Amniotic epithelial cell (primary cell): ENCODE results near the gene IL31.

Experiments used
- DNase-seq: peaks from one replicate; pipeline ENCODE4 v3.0.0-alpha.2; 2010; ENCODE audit warnings: low read depth

IL31 gene

GRCh38 chr12:122192441-122192840 lies 18.4 kb upstream of the IL31 start:
- DNase-seq, result no peak

GRCh38 chr12:122190842-122191668 lies 17.0 kb upstream of the IL31 start:
- DNase-seq, result peak; percentile 51

- no peak for DNase-seq
Observed at GRCh38 chr12:122189626-122190475, 15.8 kb upstream of the IL31 start.

- DNase-seq, result no peak
Observed at GRCh38 chr12:122187466-122187865, 13.4 kb upstream of the IL31 start.

GRCh38 chr12:122185494-122186082 lies 11.6 kb upstream of the IL31 start:
- no peak for DNase-seq

- DNase-seq, result no peak
Observed at GRCh38 chr12:122185079-122185478, 11.1 kb upstream of the IL31 start.

- no peak for DNase-seq
Observed at GRCh38 chr12:122184517-122184916, 10.5 kb upstream of the IL31 start.

GRCh38 chr12:122183588-122183940 lies 9.5 kb upstream of the IL31 start:
- no peak for DNase-seq

- DNase-seq, result no peak
Observed at GRCh38 chr12:122182887-122183587, 9.0 kb upstream of the IL31 start, which contains the start of gene LRRC43. Gene LRRC43 (plus strand): TSS chr12:122183123. CDS start chr12:122183145, 22 bp downstream.

GRCh38 chr12:122176473-122176872 lies 2.5 kb upstream of the IL31 start:
- DNase-seq, result peak; percentile 51

GRCh38 chr12:122172262-122172939 lies 1.6 kb downstream of the IL31 start:
- DNase-seq, result no peak

GRCh38 chr12:122171399-122171798 lies 2.6 kb downstream of the IL31 start:
- no peak for DNase-seq

GRCh38 chr12:122168492-122168891 lies 5.5 kb downstream of the IL31 start:
- no peak for DNase-seq

- no peak for DNase-seq
Observed at GRCh38 chr12:122167356-122167925, 6.6 kb downstream of the IL31 start.

GRCh38 chr12:122166422-122167349 lies 7.3 kb downstream of the IL31 start:
- DNase-seq, result no peak

GRCh38 chr12:122162976-122163375 lies 11.0 kb downstream of the IL31 start:
- DNase-seq, result no peak

- no peak for DNase-seq
Observed at GRCh38 chr12:122161682-122162081, 12.3 kb downstream of the IL31 start.

GRCh38 chr12:122160761-122161160 lies 13.3 kb downstream of the IL31 start:
- DNase-seq, result no peak

- DNase-seq, result no peak
Observed at GRCh38 chr12:122159882-122160281, 14.1 kb downstream of the IL31 start.

- DNase-seq, result no peak
Observed at GRCh38 chr12:122158700-122159285, 15.2 kb downstream of the IL31 start.
